Germinal center (tissue), 1 donor: ENCODE data around the gene GPR153.
"Not testable (repeated sequence)": the region's sequence is repeated elsewhere in the genome, so short reads cannot be mapped to it uniquely, and the experiment has no call there.

Experiments
- DNase-seq: peaks from one replicate; pipeline ENCODE4 v3.0.0; 2012; ENCODE audit warnings: mixed read lengths, low spot score

GPR153 gene

GRCh38 chr1:6233376-6233775 lies 27.5 kb downstream of the GPR153 start:
- DNase-seq, result no peak

- DNase-seq, result no peak
Measured at GRCh38 chr1:6225651-6226050, 35.2 kb downstream of the GPR153 start.

- DNase-seq, result no peak
Measured at GRCh38 chr1:6224718-6225117, 36.2 kb downstream of the GPR153 start.

- DNase-seq, result no peak
Measured at GRCh38 chr1:6223617-6224016, 37.3 kb downstream of the GPR153 start.

- DNase-seq, result no peak
Measured at GRCh38 chr1:6222636-6223035, 38.3 kb downstream of the GPR153 start.

GRCh38 chr1:6221210-6221784 lies 39.6 kb downstream of the GPR153 start:
- DNase-seq, result no peak

GRCh38 chr1:6220236-6220635 lies 40.7 kb downstream of the GPR153 start:
- no peak for DNase-seq

GRCh38 chr1:6219641-6220040 lies 41.3 kb downstream of the GPR153 start:
- DNase-seq, result not testable (repeated sequence)

- DNase-seq, result no peak
Measured at GRCh38 chr1:6218375-6219164, 42.3 kb downstream of the GPR153 start.

- DNase-seq, result no peak
Measured at GRCh38 chr1:6212193-6212959, 48.5 kb downstream of the GPR153 start.

- DNase-seq, result no peak
Measured at GRCh38 chr1:6211731-6212130, 49.2 kb downstream of the GPR153 start.

- no peak for DNase-seq
Measured at GRCh38 chr1:6210591-6211355, 50.1 kb downstream of the GPR153 start.

GRCh38 chr1:6209661-6210580 lies 51.0 kb downstream of the GPR153 start:
- DNase-seq, result peak; percentile 42

GRCh38 chr1:6208723-6209660 lies 51.9 kb downstream of the GPR153 start:
- peak; percentile 41 for DNase-seq

- no peak for DNase-seq
Measured at GRCh38 chr1:6207921-6208320, 53.0 kb downstream of the GPR153 start.

GRCh38 chr1:6207075-6207885 lies 53.6 kb downstream of the GPR153 start:
- no peak for DNase-seq

- DNase-seq, result no peak
Measured at GRCh38 chr1:6206520-6206855, 54.4 kb downstream of the GPR153 start.

- DNase-seq, result no peak
Measured at GRCh38 chr1:6205849-6206519, 54.9 kb downstream of the GPR153 start, which contains the start of gene RNF207. Gene RNF207 (plus strand): TSS chr1:6206119. CDS start chr1:6206536, 417 bp downstream.

GRCh38 chr1:6202256-6202655 lies 58.6 kb downstream of the GPR153 start:
- DNase-seq, result no peak
